ENCODE measurements around the gene MRFAP1L1. TPM values are rescaled to one million over a fixed set of nuclear protein-coding genes. Genes with fewer than 3 reads are reported as not detected.

The MRFAP1L1 gene
- total RNA-seq, 3 donors from 2014 or later: 24.2 to 49.0 (median 31.2) TPM

DNA sequence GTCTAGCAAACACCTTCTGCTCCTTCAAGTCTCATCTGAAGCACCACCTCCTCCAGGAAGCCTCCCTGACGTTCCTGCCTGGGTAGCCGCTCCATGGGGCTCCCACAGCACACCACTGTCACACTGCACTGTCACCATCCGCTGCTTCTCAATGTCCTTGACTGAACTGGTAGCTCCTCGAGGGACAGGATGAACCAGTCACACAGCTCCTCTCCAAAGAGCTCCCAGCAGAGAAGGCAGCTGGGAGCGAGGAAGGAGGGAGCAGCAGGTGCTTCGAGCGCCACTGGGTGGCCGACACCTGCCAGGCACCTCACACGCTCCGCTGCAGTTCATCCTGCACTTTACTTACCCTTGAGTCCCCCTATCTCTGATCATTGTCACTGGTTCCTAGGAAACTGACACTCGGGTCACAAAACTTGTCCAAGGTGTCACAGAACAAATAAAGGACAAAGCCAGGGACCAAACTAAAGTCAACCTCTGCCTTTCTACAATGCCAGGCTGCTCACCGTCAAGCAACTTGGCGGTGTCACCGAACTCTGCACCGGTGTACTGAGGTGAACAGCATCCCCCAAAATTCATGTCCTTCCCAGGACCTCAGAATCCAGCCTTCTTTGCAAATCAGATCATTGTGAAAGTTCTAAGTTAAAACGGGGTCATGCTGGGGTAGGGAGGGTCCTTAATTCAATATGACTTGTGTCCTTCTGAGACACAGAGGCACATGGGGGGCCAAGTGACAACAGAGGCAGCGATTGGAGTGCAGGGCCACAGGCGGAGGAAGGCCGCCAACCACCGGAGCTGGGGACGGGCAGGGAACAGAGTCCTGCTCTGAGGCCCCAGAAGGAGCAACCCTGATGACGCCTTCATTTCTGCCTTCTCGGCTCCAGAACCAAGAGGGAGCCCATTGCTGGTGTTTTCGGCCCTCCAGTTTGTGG lies 21.5 kb downstream of the MRFAP1L1 start:
- TF ChIP-seq, protein P1, sequence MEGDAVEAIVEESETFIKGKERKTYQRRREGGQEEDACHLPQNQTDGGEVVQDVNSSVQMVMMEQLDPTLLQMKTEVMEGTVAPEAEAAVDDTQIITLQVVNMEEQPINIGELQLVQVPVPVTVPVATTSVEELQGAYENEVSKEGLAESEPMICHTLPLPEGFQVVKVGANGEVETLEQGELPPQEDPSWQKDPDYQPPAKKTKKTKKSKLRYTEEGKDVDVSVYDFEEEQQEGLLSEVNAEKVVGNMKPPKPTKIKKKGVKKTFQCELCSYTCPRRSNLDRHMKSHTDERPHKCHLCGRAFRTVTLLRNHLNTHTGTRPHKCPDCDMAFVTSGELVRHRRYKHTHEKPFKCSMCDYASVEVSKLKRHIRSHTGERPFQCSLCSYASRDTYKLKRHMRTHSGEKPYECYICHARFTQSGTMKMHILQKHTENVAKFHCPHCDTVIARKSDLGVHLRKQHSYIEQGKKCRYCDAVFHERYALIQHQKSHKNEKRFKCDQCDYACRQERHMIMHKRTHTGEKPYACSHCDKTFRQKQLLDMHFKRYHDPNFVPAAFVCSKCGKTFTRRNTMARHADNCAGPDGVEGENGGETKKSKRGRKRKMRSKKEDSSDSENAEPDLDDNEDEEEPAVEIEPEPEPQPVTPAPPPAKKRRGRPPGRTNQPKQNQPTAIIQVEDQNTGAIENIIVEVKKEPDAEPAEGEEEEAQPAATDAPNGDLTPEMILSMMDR (IDR thresholded peaks at IDR 0.05): no peak
- DNase-seq (no peak), ATAC-seq (no peak)
- no peaks in the 10 kb centered on the region for H3K9me3 ChIP-seq
- intact Hi-C loops (cut with DNase I, micrococcal nuclease): no loop called here
- H3K4me3 ChIP-seq: no peak overlapping the region
- H3K36me3 ChIP-seq (ENCODE audit: low read depth): no peaks in the 10 kb centered on the region
- peaks cover 20% of the 10 kb centered on the region for H3K4me1 ChIP-seq (ENCODE audit: low read depth)

DNA sequence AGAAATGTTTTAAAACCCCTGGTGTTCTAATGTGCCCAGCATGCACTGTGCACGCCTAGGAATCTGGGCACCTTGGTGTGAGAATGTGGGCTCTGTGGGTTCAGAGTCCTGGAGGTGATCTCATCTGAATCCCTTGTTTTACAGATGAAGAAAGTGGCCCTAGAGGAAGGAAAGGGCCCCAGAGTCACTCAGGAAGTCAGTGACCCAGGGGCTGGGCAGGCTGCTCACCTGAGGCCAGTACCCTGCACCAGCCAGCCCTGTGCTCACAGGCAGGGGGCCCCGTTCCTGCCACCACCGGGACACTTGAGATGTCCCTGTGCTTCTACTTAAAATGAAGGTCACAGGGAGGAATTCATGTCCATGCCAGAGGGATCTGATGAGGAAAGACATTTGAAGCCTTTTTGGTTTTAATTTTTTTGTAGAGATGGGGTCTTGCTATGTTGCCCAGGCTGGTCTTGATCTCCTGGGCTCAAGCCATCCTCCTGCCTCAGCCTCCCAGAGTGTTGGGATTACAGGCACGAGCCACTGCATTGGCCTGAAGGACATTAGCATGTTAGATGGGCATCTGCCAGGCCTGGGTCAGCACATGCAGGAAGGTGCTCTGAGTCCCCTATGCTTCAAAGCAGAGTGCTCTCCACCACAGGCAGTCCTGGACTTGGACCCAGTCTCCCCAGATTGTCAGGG lies 23.4 kb downstream of the MRFAP1L1 start:
- Histone ChIP-seq H3K9me3 (no peaks in the 10 kb centered on the region), H3K4me1 (ENCODE audit: low read depth) (peaks cover 19% of the 10 kb centered on the region), H3K4me3 (no peak overlapping the region), H3K36me3 (ENCODE audit: low read depth) (no peaks in the 10 kb centered on the region)
- intact Hi-C loops (cut with DNase I, micrococcal nuclease): no loop called here
- TF ChIP-seq, protein P1 (IDR thresholded peaks at IDR 0.05): no peak
- DNase-seq (no peak), ATAC-seq (no peak)

DNA sequence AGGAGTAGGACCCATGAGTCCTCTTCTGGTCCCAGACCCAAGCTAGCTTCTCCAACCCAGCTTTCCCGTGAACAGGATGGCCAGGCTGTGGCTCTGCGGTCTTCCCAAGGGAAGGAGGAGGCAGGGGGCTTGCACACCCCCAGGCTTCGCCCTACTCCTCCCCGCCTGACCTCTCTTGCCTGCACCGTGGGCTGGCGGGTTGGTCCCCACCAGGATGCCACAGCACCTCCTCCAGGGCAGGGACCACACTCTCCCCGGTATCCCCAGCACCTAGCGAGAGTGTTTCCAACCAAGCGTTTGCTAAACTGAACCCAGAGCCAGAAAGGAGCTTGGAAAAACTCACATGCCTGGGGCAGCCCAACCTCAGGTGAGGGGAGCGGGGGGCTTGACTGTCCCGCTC lies 25.0 kb downstream of the MRFAP1L1 start:
- intact Hi-C loops (cut with DNase I, micrococcal nuclease): no loop called here
- Histone ChIP-seq H3K36me3 (ENCODE audit: low read depth) (no peaks in the 10 kb centered on the region), H3K4me3 (no peak overlapping the region), H3K9me3 (no peaks in the 10 kb centered on the region), H3K4me1 (ENCODE audit: low read depth) (peaks cover 13% of the 10 kb centered on the region)
- DNase-seq (no peak), ATAC-seq (no peak)
- TF ChIP-seq, protein P1 (IDR thresholded peaks at IDR 0.05): no peak

DNA sequence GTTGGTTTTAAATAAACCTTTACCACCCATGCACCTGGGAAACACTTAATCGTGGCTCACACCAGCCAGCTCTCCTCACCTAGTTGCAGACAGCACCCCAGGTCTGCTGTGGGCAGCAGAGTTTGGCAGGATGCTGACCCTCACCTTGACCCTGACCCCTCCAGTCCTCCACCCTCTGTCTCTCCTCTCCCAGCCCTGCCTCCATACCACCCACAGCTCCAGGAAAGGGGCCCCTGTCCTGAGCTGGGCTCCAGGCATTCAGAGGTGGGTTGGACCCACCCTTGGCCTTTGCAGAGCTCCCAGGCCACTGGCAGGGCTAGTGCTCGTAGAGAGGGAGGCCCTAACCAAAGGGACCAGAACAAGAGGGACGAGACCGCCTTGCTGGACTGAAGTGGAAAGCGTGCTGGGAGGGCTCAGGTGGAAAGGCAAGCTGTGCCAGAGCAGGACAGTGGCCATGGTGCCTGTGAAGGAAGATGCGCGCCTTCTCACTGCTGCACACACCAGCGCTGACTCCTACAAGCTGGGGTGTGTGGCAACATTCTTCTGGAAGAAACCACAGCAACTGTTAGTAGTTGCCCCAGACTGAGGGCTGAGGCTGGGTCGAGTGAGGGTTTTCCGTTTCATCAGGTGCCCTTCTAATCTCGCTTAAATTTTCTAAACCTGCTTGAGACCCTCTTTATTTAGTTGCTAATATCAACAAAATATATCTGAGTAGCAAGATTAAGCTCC lies 26.6 kb downstream of the MRFAP1L1 start:
- no peaks in the 10 kb centered on the region for H3K9me3 ChIP-seq
- H3K36me3 ChIP-seq (ENCODE audit: low read depth): no peaks in the 10 kb centered on the region
- intact Hi-C loops (cut with DNase I, micrococcal nuclease): no loop called here
- ATAC-seq: no peak
- TF ChIP-seq, protein P1 (IDR thresholded peaks at IDR 0.05): no peak
- H3K4me3 ChIP-seq: no peak overlapping the region
- no peak for DNase-seq
- H3K4me1 ChIP-seq (ENCODE audit: low read depth): no peaks in the 10 kb centered on the region

DNA sequence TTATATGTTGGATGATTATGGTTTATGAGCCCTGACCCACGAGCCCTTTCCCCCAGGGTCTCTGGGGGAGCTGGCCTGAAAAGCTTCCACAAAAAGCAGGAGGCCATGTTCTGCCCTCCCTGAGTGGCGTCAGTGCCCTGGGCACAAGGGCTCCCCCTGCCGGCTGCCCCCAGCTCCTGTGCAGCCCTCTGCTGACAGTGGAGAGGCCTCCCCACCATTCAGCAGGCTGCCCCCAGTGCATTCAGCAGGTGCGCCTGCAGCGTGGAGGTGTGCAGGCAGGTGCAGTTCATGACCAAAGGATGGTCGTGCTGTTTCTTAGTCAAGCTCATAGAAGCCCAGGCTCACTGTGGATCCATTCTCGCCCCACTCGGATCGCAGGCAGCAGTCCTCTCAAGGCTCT lies 28.5 kb downstream of the MRFAP1L1 start:
- Histone ChIP-seq H3K4me3 (no peak overlapping the region), H3K36me3 (ENCODE audit: low read depth) (no peaks in the 10 kb centered on the region), H3K4me1 (ENCODE audit: low read depth) (peaks cover 2% of the 10 kb centered on the region), H3K9me3 (no peaks in the 10 kb centered on the region)
- DNase-seq: peak in 1 of 3 donors; percentile 41
- intact Hi-C loops (cut with DNase I, micrococcal nuclease): no loop called here
- peak; percentile 63 for ATAC-seq
- TF ChIP-seq, protein P1 (IDR thresholded peaks at IDR 0.05): no peak

Data from mucosa of descending colon (tissue), 3 donors.